ENCODE data around the gene DBF4.
A peak's percentile ranks its signal among the peaks of the same experiment; 100 is the strongest.
"Not testable (repeated sequence)": the region's sequence is repeated elsewhere in the genome, so short reads cannot be mapped to it uniquely, and the experiment has no call there.

The DBF4 gene

GRCh38 chr7:87944547-87944946 lies 68.3 kb downstream of the DBF4 start:
- Histone ChIP-seq H3K4me2 (ENCODE audit: low read depth, low read length, poor library complexity, severe bottlenecking) (peak overlapping the region; percentile 35), H3K9me2 (replicated peaks; ENCODE audit: low read depth, low read length) (no peaks in the 10 kb centered on the region), H3K9me3 (ENCODE audit: insufficient read depth, low read depth, low read length) (no peaks in the 10 kb centered on the region), H3K4me3 (ENCODE audit: low read length, poor library complexity, severe bottlenecking) (no peak overlapping the region), H3K79me2 (ENCODE audit: insufficient read depth, low read length) (peaks cover 4% of the 10 kb centered on the region; the same call in 1 of the 2 replicates), H3K27me3 (ENCODE audit: insufficient read depth, low read length, poor library complexity, severe bottlenecking) (no peaks in the 10 kb centered on the region), H3K36me3 (ENCODE audit: insufficient read depth, low read length) (no peaks in the 10 kb centered on the region), H3K4me1 (ENCODE audit: insufficient read depth, low read length, poor library complexity, severe bottlenecking) (peaks cover 16% of the 10 kb centered on the region), H3K9ac (ENCODE audit: low read depth, low read length, poor library complexity, severe bottlenecking) (no peak overlapping the region), H4K20me1 (ENCODE audit: insufficient read depth, low read length, poor library complexity, severe bottlenecking) (no peaks in the 10 kb centered on the region), H2AFZ (ENCODE audit: low read length) (no peak overlapping the region), H3F3A (ENCODE audit: low read depth) (no peaks in the 10 kb centered on the region)
- TF ChIP-seq CTCF (conservative IDR thresholded peaks at IDR 0.05; ENCODE audit: low read length): no peak
- no peak for TF ChIP-seq EZH2phosphoT487 (IDR thresholded peaks at IDR 0.05; ENCODE audit: borderline replicate concordance)

- not testable (repeated sequence) for H3K79me2 ChIP-seq (ENCODE audit: insufficient read depth, low read length); H3K36me3 ChIP-seq (ENCODE audit: insufficient read depth, low read length); H3K4me2 ChIP-seq (ENCODE audit: low read depth, low read length, poor library complexity, severe bottlenecking); H3K9me2 ChIP-seq (replicated peaks; ENCODE audit: low read depth, low read length); H3K27me3 ChIP-seq (ENCODE audit: insufficient read depth, low read length, poor library complexity, severe bottlenecking); H3K4me3 ChIP-seq (ENCODE audit: low read length, poor library complexity, severe bottlenecking); H3F3A ChIP-seq (ENCODE audit: low read depth); H4K20me1 ChIP-seq (ENCODE audit: insufficient read depth, low read length, poor library complexity, severe bottlenecking); H3K9me3 ChIP-seq (ENCODE audit: insufficient read depth, low read depth, low read length); H3K9ac ChIP-seq (ENCODE audit: low read depth, low read length, poor library complexity, severe bottlenecking); H2AFZ ChIP-seq (ENCODE audit: low read length)
- peaks cover 16% of the 10 kb centered on the region for H3K4me1 ChIP-seq (ENCODE audit: insufficient read depth, low read length, poor library complexity, severe bottlenecking)
These were observed 69.6 kb downstream of the DBF4 start for GRCh38 chr7:87945926-87946325.

GRCh38 chr7:87948371-87948770 lies 72.1 kb downstream of the DBF4 start:
- Histone ChIP-seq H3K79me2 (ENCODE audit: insufficient read depth, low read length) (no peaks in the 10 kb centered on the region), H3K4me2 (ENCODE audit: low read depth, low read length, poor library complexity, severe bottlenecking) (no peak overlapping the region), H3K27me3 (ENCODE audit: insufficient read depth, low read length, poor library complexity, severe bottlenecking) (no peaks in the 10 kb centered on the region), H4K20me1 (ENCODE audit: insufficient read depth, low read length, poor library complexity, severe bottlenecking) (no peaks in the 10 kb centered on the region), H3K4me3 (ENCODE audit: low read length, poor library complexity, severe bottlenecking) (no peak overlapping the region), H3K36me3 (ENCODE audit: insufficient read depth, low read length) (no peaks in the 10 kb centered on the region), H3F3A (ENCODE audit: low read depth) (no peaks in the 10 kb centered on the region), H3K9me2 (replicated peaks; ENCODE audit: low read depth, low read length) (no peaks in the 10 kb centered on the region), H3K9me3 (ENCODE audit: insufficient read depth, low read depth, low read length) (no peaks in the 10 kb centered on the region), H2AFZ (ENCODE audit: low read length) (no peak overlapping the region), H3K9ac (ENCODE audit: low read depth, low read length, poor library complexity, severe bottlenecking) (no peak overlapping the region), H3K4me1 (ENCODE audit: insufficient read depth, low read length, poor library complexity, severe bottlenecking) (peaks cover 16% of the 10 kb centered on the region)
- no peak for TF ChIP-seq CTCF (conservative IDR thresholded peaks at IDR 0.05; ENCODE audit: low read length)
- no peak for TF ChIP-seq EZH2phosphoT487 (IDR thresholded peaks at IDR 0.05; ENCODE audit: borderline replicate concordance)
